ENCODE results near the gene TEX38.
"Not testable (repeated sequence)": the region's sequence is repeated elsewhere in the genome, so short reads cannot be mapped to it uniquely, and the experiment has no call there.

The TEX38 gene

DNA sequence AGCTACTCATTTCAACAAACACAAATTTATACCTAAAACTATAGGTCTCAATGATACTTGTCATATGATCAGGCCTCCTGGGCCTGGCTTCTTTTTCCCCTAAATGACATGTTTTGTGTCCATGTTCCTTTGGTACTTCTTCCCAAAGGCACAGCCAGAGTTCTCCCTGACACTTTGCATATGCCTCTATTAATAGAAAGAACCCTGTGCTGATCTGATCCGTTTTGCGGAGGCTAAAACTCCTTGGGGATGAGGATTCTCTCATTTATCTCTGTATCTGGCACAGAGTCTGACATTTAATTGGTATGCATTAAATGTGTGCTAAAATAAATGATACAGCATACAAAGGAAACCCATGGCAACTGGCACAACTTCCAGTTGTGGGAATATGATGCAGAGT is 15.0 kb upstream of the TEX38 start:
- no peak for DNase-seq

DNA sequence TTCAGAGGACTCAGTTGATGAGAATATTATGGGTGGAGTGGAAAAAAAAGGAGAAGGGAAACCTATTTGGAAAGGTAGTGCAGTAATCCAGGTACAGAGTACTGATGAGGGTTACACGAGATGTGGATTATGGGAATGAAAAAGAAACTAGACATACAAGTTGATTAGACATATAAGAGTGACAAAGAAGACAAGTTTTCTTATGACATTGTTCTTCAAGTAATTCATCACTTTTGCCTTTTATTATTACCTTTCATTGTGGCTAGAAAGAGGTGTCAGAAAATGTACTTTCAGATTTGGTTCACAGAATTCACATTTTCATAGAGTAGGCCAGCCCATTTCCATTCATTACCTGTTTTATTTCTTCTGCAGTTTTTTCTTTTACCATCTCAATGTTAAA is 13.9 kb upstream of the TEX38 start:
- no peak for DNase-seq

- DNase-seq, result no peak
These were observed 12.3 kb upstream of the TEX38 start for GRCh38 chr1:46659307-46659870.

DNA sequence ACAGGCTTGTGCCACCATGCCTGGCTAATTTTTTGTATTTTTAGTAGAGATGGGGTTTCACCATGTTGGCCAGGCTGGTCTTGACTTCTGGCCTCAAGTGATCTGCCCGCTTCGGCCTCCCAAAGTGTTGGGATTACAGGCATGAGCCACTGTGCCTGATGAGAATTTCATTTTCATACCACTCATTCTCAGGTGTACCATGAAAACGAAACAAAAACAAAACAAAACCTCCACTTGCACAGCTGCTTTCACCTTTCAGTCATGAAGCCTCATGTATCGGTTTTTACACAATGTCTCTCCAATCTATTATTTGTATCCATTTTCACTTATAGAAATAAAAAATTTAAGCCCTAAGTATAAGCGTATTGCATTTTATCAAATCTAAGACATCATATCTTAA is 11.5 kb upstream of the TEX38 start:
- DNase-seq, result not testable (repeated sequence)

GRCh38 chr1:46662919-46663318 is 8.7 kb upstream of the TEX38 start:
- not testable (repeated sequence) for DNase-seq

GRCh38 chr1:46665983-46666382 is 5.7 kb upstream of the TEX38 start:
- DNase-seq, result no peak

DNA sequence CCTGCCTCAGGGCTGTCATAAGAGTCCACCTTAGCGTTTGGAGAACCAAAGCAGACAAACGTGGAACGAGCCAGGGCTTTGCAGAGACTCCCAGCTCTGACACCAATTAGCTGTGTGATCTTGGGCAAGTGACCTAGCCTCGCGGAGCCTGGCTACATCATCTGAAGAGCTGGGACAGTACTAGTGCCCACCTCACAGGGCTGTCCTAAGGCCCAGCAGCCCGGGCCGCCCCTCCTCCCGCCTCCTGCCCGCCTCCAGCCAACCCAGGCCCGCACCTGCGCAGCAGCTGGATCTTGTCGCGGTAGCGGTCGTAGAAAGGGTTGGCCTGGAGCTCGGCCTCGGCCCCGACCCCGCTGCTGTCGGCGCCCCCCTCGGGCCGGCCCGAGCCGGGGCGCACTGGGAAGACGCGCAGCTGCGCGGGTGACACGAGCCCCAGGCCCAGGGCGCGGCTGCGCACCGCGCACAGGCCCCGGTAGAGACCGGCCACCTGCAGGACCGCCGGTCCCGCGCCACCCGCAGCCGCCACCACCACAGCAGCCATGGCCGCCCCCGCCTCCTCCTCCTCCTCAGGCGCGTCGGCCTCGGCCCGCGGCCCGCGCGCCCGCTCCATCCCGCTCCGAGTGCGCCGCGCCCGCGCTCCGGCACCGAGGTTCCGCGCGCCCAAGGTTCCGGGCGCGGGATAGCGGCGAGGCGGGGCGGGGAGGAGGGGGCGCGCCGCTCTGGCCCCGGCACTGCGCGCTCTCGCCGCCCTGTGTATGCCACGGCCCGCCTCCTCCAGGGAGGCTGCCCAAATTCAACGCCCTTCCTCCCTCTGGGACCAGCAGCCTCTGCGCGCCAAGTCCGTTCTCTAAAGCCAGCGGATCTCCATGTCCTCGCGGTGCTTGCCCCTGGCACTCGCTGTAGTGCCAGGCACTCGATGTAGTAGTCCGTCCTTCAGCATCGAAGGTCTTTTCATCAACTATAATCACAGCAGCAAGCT is 3.6 kb upstream of the TEX38 start, which contains the start of gene ATPAF1:
TSS of gene ATPAF1 (minus strand) at position 583 of the 979 bp plus-strand sequence. CDS start at position 541, 42 bp downstream.
- peak; percentile 41 to 43 for DNase-seq

- DNase-seq, result no peak
These were observed 1.5 kb upstream of the TEX38 start for GRCh38 chr1:46670134-46670533.

DNA sequence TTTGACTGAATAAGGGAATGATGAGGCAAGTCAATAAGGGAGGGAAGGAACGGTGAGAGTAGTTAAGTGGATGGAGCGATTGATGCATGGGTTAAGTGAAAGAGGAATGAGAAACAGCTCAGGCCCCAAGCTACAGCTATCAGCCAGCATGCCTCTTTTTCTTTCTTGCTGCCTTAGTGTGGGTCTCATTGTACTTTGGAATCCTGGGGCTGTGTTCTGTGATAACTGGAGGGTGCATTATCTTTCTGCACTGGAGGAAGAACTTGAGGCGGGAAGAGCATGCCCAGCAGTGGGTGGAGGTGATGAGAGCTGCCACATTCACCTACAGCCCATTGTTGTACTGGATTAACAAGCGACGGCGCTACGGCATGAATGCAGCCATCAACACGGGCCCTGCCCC is 1.0 kb downstream of the TEX38 start:
- no peak for DNase-seq

GRCh38 chr1:46673749-46674182 is 2.1 kb downstream of the TEX38 start:
- no peak for DNase-seq

GRCh38 chr1:46675549-46676314 is 4.1 kb downstream of the TEX38 start:
- DNase-seq, result no peak

- no peak for DNase-seq
These were observed 4.9 kb downstream of the TEX38 start for GRCh38 chr1:46676531-46676930.

GRCh38 chr1:46677339-46677738 is 5.7 kb downstream of the TEX38 start:
- DNase-seq, result no peak

DNA sequence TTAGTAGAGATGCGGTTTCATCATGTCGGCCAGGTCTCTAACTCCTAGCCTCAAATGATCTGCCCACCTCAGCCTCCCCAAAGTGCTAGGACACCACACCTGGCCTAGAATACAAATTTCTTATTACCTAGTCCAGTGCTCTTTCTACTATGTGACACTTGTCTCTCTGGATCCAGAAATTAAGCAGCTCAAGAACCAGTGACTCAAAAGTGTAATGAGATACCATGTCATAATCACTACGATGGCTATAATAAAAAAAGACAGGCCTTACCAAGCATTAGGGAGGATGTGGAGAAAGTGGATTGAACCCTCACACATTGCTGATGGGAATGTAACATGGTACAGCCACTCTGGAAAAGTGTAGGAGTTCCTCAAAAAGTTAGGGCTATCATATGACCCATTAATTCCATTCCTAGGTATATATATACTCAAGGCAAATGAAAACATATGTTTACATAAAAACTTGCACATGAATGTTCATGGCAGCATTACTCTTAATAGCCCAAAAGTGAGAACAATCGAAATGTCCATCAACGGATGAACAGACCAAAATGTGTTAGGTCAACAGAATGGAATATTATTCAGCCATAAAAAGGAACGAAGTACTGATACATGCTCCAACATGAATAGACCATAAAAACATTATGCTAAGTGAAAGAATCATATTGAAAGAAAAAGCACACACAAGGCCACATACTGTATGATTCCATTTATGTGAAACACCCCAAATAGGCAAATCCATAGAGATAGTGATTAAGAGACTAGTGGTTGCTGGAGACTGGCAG is 8.3 kb downstream of the TEX38 start:
- no peak for DNase-seq

- DNase-seq, result no peak
These were observed 9.8 kb downstream of the TEX38 start for GRCh38 chr1:46681333-46682034.

- DNase-seq, result no peak
These were observed 10.4 kb downstream of the TEX38 start for GRCh38 chr1:46682064-46682463.

- DNase-seq, result no peak
These were observed 13.0 kb downstream of the TEX38 start for GRCh38 chr1:46684670-46685069.

DNA sequence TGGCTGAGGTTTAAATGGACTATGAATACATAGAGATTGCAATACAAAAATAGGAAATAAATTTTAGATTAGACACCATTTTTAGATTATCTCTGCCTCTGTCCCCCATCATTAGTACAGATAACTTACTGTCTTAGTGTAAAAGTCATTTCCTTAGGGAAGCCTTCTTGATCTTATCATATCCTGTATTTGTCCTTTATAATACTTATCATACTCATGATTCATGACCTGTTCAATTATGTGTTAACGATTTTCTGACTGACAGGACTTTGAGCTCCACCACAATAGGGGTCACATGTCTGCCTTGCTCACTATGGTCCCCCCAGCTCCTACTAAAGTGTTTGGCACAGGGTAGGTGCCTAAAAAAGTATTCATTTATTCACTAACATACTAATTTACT is 14.6 kb downstream of the TEX38 start:
- no peak for DNase-seq

GRCh38 chr1:46687093-46687659 is 15.5 kb downstream of the TEX38 start:
- DNase-seq, result no peak

DNA sequence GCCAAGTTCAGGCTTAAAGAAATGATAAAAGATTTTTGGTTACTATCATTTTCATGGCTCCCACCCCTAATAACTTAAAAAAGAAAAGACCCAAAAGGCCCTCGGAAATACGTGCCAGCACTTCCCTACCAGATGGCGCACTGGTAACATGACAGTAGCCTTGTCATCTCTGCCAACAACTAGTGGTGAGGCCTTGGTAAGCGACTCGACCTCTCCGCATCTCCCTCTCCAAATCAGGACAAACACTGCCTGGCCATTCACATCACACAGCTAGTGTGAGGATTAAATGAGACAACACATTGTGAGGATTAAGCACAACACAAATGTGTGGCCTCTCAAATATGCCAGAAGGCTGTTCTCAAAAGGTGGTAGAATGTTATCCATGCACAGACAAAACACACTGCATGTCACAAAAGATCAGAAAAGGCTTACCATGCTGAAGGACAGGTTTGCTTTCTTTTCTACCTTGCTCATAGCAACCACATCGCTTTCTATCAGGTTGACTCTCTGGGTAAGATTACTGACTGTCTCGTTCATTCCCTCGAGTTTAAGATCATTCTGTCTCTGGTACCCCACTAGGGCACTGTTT is 16.4 kb downstream of the TEX38 start:
- DNase-seq, result no peak

- no peak for DNase-seq
These were observed 17.7 kb downstream of the TEX38 start for GRCh38 chr1:46689356-46689755.
